B cell (primary cell): ENCODE results near the gene CORO1C. TPM values are rescaled to one million over a fixed set of nuclear protein-coding genes. Genes with fewer than 3 reads are reported as not detected.

Experiments
- ATAC-seq: fragments of 200-7000 bp; cut with Tn5 transposase; one replicate; pipeline ENCODE4 v1.10.0; 2021; ENCODE audit warnings: low read depth, mild to moderate bottlenecking, moderate number of reproducible peaks, moderate library complexity
- CTCF ChIA-PET: fragments of 350-600 bp; sonication (Branson Sonifier 250); formaldehyde crosslinking; loops from one replicate; lab custom pipeline; 2021; ENCODE audit warnings: antibody characterized with exemption, inconsistent platforms; lab: Charles Lee
- POLR2A ChIA-PET: fragments of 350-600 bp; sonication (Branson Sonifier 250); formaldehyde crosslinking; loops from one replicate; lab custom pipeline; 2021; ENCODE audit warnings: antibody characterized with exemption; lab: Charles Lee
- DNase-seq: peaks from one replicate; pipeline ENCODE4 v3.0.0; 2013
- H2AFZ ChIP-seq: 2 replicates; pipeline ENCODE4 v1.6.1; 2012; ENCODE audit warnings: mild to moderate bottlenecking, low read depth, low read length; ENCODE audit not compliant: insufficient read depth, poor library complexity, severe bottlenecking
- H3K27ac ChIP-seq, 2 donors: 1 replicate in 1 of 2; 2 replicates in 1 of 2; pipeline ENCODE4 v1.5.1; 2012 to 2013; ENCODE audit warnings: low read length in 2 of 2, mild to moderate bottlenecking in 2 of 2, moderate library complexity in 1 of 2
- H3K27me3 ChIP-seq, 4 experiments: fragments of 200-600 bp in 1 of 4; sonication (generic) in 1 of 4; replicated peaks in 1 of 4; 1 replicate in 2 of 4; 2 replicates in 2 of 4; pipeline versions ENCODE4 v1.6.1 to v1.7.0; 2013 to 2016; ENCODE audit warnings: low read length in 3 of 4, mild to moderate bottlenecking in 2 of 4, mixed read lengths in 1 of 4, moderate library complexity in 1 of 4; ENCODE audit not compliant: insufficient read depth in 4 of 4, control insufficient read depth in 3 of 4; ENCODE audit errors: control extremely low read depth in 1 of 4
- H3K36me3 ChIP-seq, 2 experiments: replicated peaks in 1 of 2; 1 replicate in 1 of 2; 2 replicates in 1 of 2; pipeline versions ENCODE4 v1.6.1 to v1.7.1; 2013; ENCODE audit warnings: low read length in 1 of 2; ENCODE audit not compliant: insufficient read depth in 2 of 2, control insufficient read depth in 1 of 2; ENCODE audit errors: control extremely low read depth in 1 of 2, extremely low read depth in 1 of 2
- H3K4me1 ChIP-seq, 2 donors: fragments of 200-600 bp in 1 of 2; sonication (generic) in 1 of 2; 1 replicate in 1 of 2; 2 replicates in 1 of 2; pipeline versions ENCODE4 v1.5.1 to v1.6.1; 2013 to 2017; ENCODE audit warnings: low read length in 2 of 2; ENCODE audit not compliant: control insufficient read depth in 2 of 2, insufficient read depth in 2 of 2
- H3K4me2 ChIP-seq: replicated peaks from 2 replicates; pipeline ENCODE3; 2012; ENCODE audit warnings: mild to moderate bottlenecking, low read depth, low read length; ENCODE audit not compliant: poor library complexity, severe bottlenecking
- H3K4me3 ChIP-seq, 5 experiments: fragments of 200-600 bp in 1 of 5; sonication (generic) in 1 of 5; 1 replicate in 3 of 5; 2 replicates in 2 of 5; pipeline versions ENCODE4 v1.5.1 to v1.7.0; 2011 to 2016; ENCODE audit warnings: low read length in 4 of 5, mild to moderate bottlenecking in 4 of 5, low read depth in 2 of 5, control low read depth in 1 of 5, moderate library complexity in 1 of 5; ENCODE audit not compliant: insufficient read depth in 1 of 5; ENCODE audit errors: control extremely low read depth in 1 of 5, extremely low read depth in 1 of 5
- H3K79me2 ChIP-seq: fragments of 200-600 bp; sonication (generic); one replicate; pipeline ENCODE4 v1.6.0; 2016; ENCODE audit warnings: low read length; ENCODE audit not compliant: control insufficient read depth, insufficient read depth
- H3K9ac ChIP-seq: fragments of 200-600 bp; sonication (generic); 2 replicates; pipeline ENCODE4 v1.6.1; 2017; ENCODE audit warnings: mild to moderate bottlenecking, low read length, moderate library complexity
- H3K9me3 ChIP-seq, 3 donors: one replicate each; pipeline versions ENCODE4 v1.6.1 to v1.7.1; 2013; ENCODE audit warnings: low read length in 2 of 3; ENCODE audit not compliant: control insufficient read depth in 2 of 3, insufficient read depth in 1 of 3; ENCODE audit errors: control extremely low read depth in 1 of 3
- H4K20me1 ChIP-seq: 2 replicates; pipeline ENCODE4 v1.6.0; 2012; ENCODE audit warnings: mild to moderate bottlenecking, low read length; ENCODE audit not compliant: insufficient read depth, control insufficient read depth, poor library complexity, severe bottlenecking
- H3K27ac Mint-ChIP-seq: one replicate; pipeline ENCODE4 v1.8.0; 2021; ENCODE audit warnings: mixed read lengths
- H3K27me3 Mint-ChIP-seq: one replicate; pipeline ENCODE4 v1.8.0; 2021; ENCODE audit warnings: mixed read lengths
- H3K4me1 Mint-ChIP-seq: one replicate; pipeline ENCODE4 v1.8.0; 2021; ENCODE audit warnings: mixed read lengths
- H3K4me3 Mint-ChIP-seq: one replicate; pipeline ENCODE4 v1.8.0; 2021; ENCODE audit warnings: mixed read lengths
- H3K9me3 Mint-ChIP-seq: one replicate; pipeline ENCODE4 v1.8.0; 2022; ENCODE audit warnings: mixed read lengths; ENCODE audit not compliant: insufficient read depth
- CTCF ChIP-seq: fragments of 200-600 bp; IDR thresholded peaks from one replicate; pipeline ENCODE4 v1.8.0; 2022; ENCODE audit warnings: antibody characterized with exemption, mild to moderate bottlenecking
- EZH2 ChIP-seq: IDR thresholded peaks from 2 replicates; pipeline ENCODE4 v1.6.1; 2012; ENCODE audit warnings: borderline replicate concordance, low read depth, mild to moderate bottlenecking, moderate library complexity, low read length; ENCODE audit not compliant: insufficient read depth, poor library complexity, severe bottlenecking
- WGBS: methylation state at CpG from one replicate; pipeline ENCODE4 v1.1.5; 2013; ENCODE audit warnings: missing lambda C conversion rate; ENCODE audit not compliant: insufficient coverage; 5-methylcytosine and 5-hydroxymethylcytosine counted together
- intact Hi-C: fragments of 100-400 bp; cut with micrococcal nuclease; formaldehyde crosslinking; loops from one replicate; pipeline ENCODE4 v1.10.0; 2022
- polyA plus RNA-seq: library from polyadenylated mRNA; depleted of rRNA; stranded (reverse); fragments of >200 nt; gene quantifications from 2 replicates; pipeline ENCODE4 v1.2.3, GENCODE V29; 2012
- total RNA-seq, 2 donors: library from RNA; stranded (reverse); fragments of 120-200 nt in 1 of 2; gene quantifications; 1 replicate in 1 of 2; 2 replicates in 1 of 2; pipeline versions ENCODE4 v1.2.3 to v1.2.4, GENCODE V29; 2013 to 2022

Gene CORO1C
- total and polyA plus RNA-seq, 2 donors (not counting 1 experiment from before 2014, with no cell fraction given): 19.2 to 68.0 TPM

- ChIA-PET POLR2A (interaction anchor here (0.6 kb wide), 1 partner anchor 10 kb away, joined by 3 read pairs; no protein-coding TSS in a partner anchor), CTCF (interaction anchor here (1.8 kb wide), 1 partner anchor 60 kb away, joined by 6 read pairs; no protein-coding TSS in a partner anchor)
- Mint-ChIP-seq H3K4me1 (peaks cover 64% of the 10 kb centered on the region), H3K27ac (peak overlapping the region; percentile 64), H3K27me3 (no peaks in the 10 kb centered on the region), H3K9me3 (no peaks in the 10 kb centered on the region), H3K4me3 (no peak overlapping the region)
- Histone ChIP-seq H3K36me3 (no peaks in the 10 kb centered on the region), H4K20me1 (peaks cover 23% of the 10 kb centered on the region), H3K79me2 (peaks cover 76% of the 10 kb centered on the region), H3K27me3 (no peaks in the 10 kb centered on the region), H3K9me3 (no peaks in the 10 kb centered on the region), H3K4me2 (no peak overlapping the region), H3K4me1 (peaks cover 10 to 23% of the 10 kb centered on the region in 2 donors), H3K27ac (peak overlapping the region in 1 of 2 donors; percentile 8), H3K9ac (no peak overlapping the region), H3K4me3 (no peak overlapping the region), H2AFZ (no peak overlapping the region)
- TF ChIP-seq CTCF (no peak), EZH2 (no peak)
- intact Hi-C loops: no loop called here
- no peak for DNase-seq
- ATAC-seq: no peak
Measured at GRCh38 chr12:108724890-108725151, 6.5 kb downstream of the CORO1C start.

GRCh38 chr12:108724054-108724889 is 7.0 kb downstream of the CORO1C start:
- no peaks in the 10 kb centered on the region for H3K36me3 ChIP-seq
- 90% methylated on average over 2 of the region's 3 CpGs for whole genome bisulfite sequencing
- TF ChIP-seq EZH2 (no peak), CTCF (no peak)
- no peak overlapping the region for H3K9ac ChIP-seq
- H3K9me3 ChIP-seq: no peaks in the 10 kb centered on the region
- peaks cover 23% of the 10 kb centered on the region for H4K20me1 ChIP-seq
- H3K4me1 ChIP-seq: peaks cover 7 to 18% of the 10 kb centered on the region in 2 donors
- H3K27ac Mint-ChIP-seq: peak overlapping the region; percentile 64
- no peak overlapping the region for H3K4me3 ChIP-seq
- ATAC-seq (peak; percentile 56), DNase-seq (peak; percentile 38)
- H3K9me3 Mint-ChIP-seq: no peaks in the 10 kb centered on the region
- no peak overlapping the region for H2AFZ ChIP-seq
- intact Hi-C loops: no loop called here
- no peaks in the 10 kb centered on the region for H3K27me3 Mint-ChIP-seq
- H3K4me1 Mint-ChIP-seq: peaks cover 63% of the 10 kb centered on the region
- ChIA-PET CTCF (interaction anchor here (0.7 to 1.8 kb wide), 2 partner anchors 9 to 60 kb away, joined by 3 to 6 read pairs; no protein-coding TSS in a partner anchor), POLR2A (interaction anchor here (0.6 kb wide), 1 partner anchor 10 kb away, joined by 3 read pairs; no protein-coding TSS in a partner anchor)
- peak overlapping the region in 1 of 2 donors; percentile 8 for H3K27ac ChIP-seq
- H3K79me2 ChIP-seq: peaks cover 77% of the 10 kb centered on the region
- H3K4me2 ChIP-seq: no peak overlapping the region
- H3K4me3 Mint-ChIP-seq: no peak overlapping the region
- no peaks in the 10 kb centered on the region for H3K27me3 ChIP-seq
